H9 (cell line): ENCODE data around the gene AGPAT2. TPM values are rescaled to one million over a fixed set of nuclear protein-coding genes. Genes with fewer than 3 reads are reported as not detected.

Experiments
- DNase-seq: peaks from one replicate; pipeline ENCODE4 v3.0.0-alpha.2; 2017
- H2AFZ ChIP-seq: one replicate; pipeline ENCODE4 v1.6.1; 2013; ENCODE audit warnings: mild to moderate bottlenecking, low read length, control low read depth, moderate library complexity
- H2AK5ac ChIP-seq: 2 replicates; pipeline ENCODE4 v1.6.1; 2013; ENCODE audit warnings: low read length, control low read depth, mixed read lengths; ENCODE audit not compliant: insufficient read length
- H2BK120ac ChIP-seq: one replicate; pipeline ENCODE4 v1.6.1; 2013; ENCODE audit warnings: low read depth, mild to moderate bottlenecking, low read length, control low read depth, inconsistent platforms; ENCODE audit not compliant: poor library complexity, severe bottlenecking
- H2BK12ac ChIP-seq: 2 replicates; pipeline ENCODE4 v1.6.1; 2013; ENCODE audit warnings: low read length, control low read depth, mixed read lengths, low read depth; ENCODE audit not compliant: insufficient read length
- H2BK15ac ChIP-seq: 2 replicates; pipeline ENCODE4 v1.6.1; 2013; ENCODE audit warnings: low read depth, low read length, control low read depth
- H2BK20ac ChIP-seq: one replicate; pipeline ENCODE4 v1.6.1; 2013; ENCODE audit warnings: low read depth, mild to moderate bottlenecking, low read length, control low read depth, inconsistent platforms; ENCODE audit not compliant: poor library complexity, severe bottlenecking
- H2BK5ac ChIP-seq: 2 replicates; pipeline ENCODE4 v1.6.1; 2013; ENCODE audit warnings: low read length, control low read depth, mixed read lengths; ENCODE audit not compliant: insufficient read length
- H3K14ac ChIP-seq: 2 replicates; pipeline ENCODE4 v1.6.1; 2013; ENCODE audit warnings: low read length, control low read depth; ENCODE audit not compliant: insufficient read depth
- H3K18ac ChIP-seq: 2 replicates; pipeline ENCODE4 v1.6.1; 2013; ENCODE audit warnings: low read depth, mild to moderate bottlenecking, mixed read lengths, low read length, control low read depth; ENCODE audit not compliant: insufficient read length
- H3K23ac ChIP-seq: 2 replicates; pipeline ENCODE4 v1.6.1; 2013; ENCODE audit warnings: low read length, control low read depth, mixed read lengths, low read depth; ENCODE audit not compliant: insufficient read length
- H3K23me2 ChIP-seq: 2 replicates; pipeline ENCODE4 v1.6.1; 2013; ENCODE audit warnings: low read depth, mild to moderate bottlenecking, mixed read lengths, low read length, control low read depth; ENCODE audit not compliant: insufficient read length, poor library complexity, severe bottlenecking
- H3K27ac ChIP-seq: 2 replicates; pipeline ENCODE4 v1.5.1; 2013; ENCODE audit warnings: low read length, control low read depth, mixed read lengths, low read depth; ENCODE audit not compliant: insufficient read length
- H3K27me3 ChIP-seq: 2 replicates; pipeline ENCODE4 v1.6.1; 2013; ENCODE audit warnings: low read length, control low read depth, inconsistent platforms; ENCODE audit not compliant: insufficient read depth
- H3K4ac ChIP-seq: 2 replicates; pipeline ENCODE4 v1.6.1; 2013; ENCODE audit warnings: low read depth, mild to moderate bottlenecking, control low read depth, inconsistent platforms, low read length, moderate library complexity
- H3K4me1 ChIP-seq: 2 replicates; pipeline ENCODE4 v1.6.1; 2013; ENCODE audit warnings: low read length, control low read depth, inconsistent platforms; ENCODE audit not compliant: insufficient read depth
- H3K4me2 ChIP-seq: 2 replicates; pipeline ENCODE4 v1.6.1; 2013; ENCODE audit warnings: low read length, control low read depth, mixed read lengths; ENCODE audit not compliant: insufficient read length, insufficient read depth
- H3K56ac ChIP-seq: 2 replicates; pipeline ENCODE4 v1.6.1; 2013; ENCODE audit warnings: low read depth, mild to moderate bottlenecking, mixed read lengths, low read length, control low read depth; ENCODE audit not compliant: insufficient read length
- H3K79me1 ChIP-seq: 2 replicates; pipeline ENCODE4 v1.6.1; 2013; ENCODE audit warnings: low read depth, mild to moderate bottlenecking, moderate library complexity, low read length, control low read depth, inconsistent platforms; ENCODE audit not compliant: insufficient read depth, poor library complexity, severe bottlenecking
- H3K79me2 ChIP-seq: 2 replicates; pipeline ENCODE4 v1.6.1; 2013; ENCODE audit warnings: low read length, control low read depth, inconsistent platforms; ENCODE audit not compliant: insufficient read depth
- H3K9ac ChIP-seq: 2 replicates; pipeline ENCODE4 v1.6.1; 2013; ENCODE audit warnings: low read length, control low read depth, mixed read lengths; ENCODE audit not compliant: insufficient read length; ENCODE audit errors: extremely low read depth
- H3K9me3 ChIP-seq: one replicate; pipeline ENCODE4 v1.6.1; 2013; ENCODE audit warnings: low read depth, low read length, inconsistent platforms; ENCODE audit not compliant: control insufficient read depth
- H3T11ph ChIP-seq: one replicate; pipeline ENCODE4 v1.6.1; 2013; ENCODE audit warnings: mild to moderate bottlenecking, low read length, control low read depth, inconsistent platforms
- H4K20me1 ChIP-seq: one replicate; pipeline ENCODE4 v1.6.1; 2013; ENCODE audit not compliant: control insufficient read depth, insufficient read length, insufficient read depth
- H4K5ac ChIP-seq: 2 replicates; pipeline ENCODE4 v1.6.1; 2013; ENCODE audit warnings: low read depth, mild to moderate bottlenecking, mixed read lengths, low read length, control low read depth; ENCODE audit not compliant: insufficient read length
- H4K8ac ChIP-seq: replicated peaks from 2 replicates; pipeline ENCODE4 v1.6.1; 2013; ENCODE audit warnings: low read length, control low read depth, mixed read lengths, low read depth; ENCODE audit not compliant: insufficient read length
- H4K91ac ChIP-seq: 2 replicates; pipeline ENCODE4 v1.6.1; 2013; ENCODE audit warnings: low read depth, mild to moderate bottlenecking, moderate library complexity, mixed read lengths, low read length, control low read depth; ENCODE audit not compliant: insufficient read length
- H3K27ac Mint-ChIP-seq, 3 experiments: 2 replicates in 2 of 3; 3 replicates in 1 of 3; pipeline ENCODE4 v1.8.0; 2020 to 2021; ENCODE audit warnings: mixed read lengths in 3 of 3, mild to moderate bottlenecking in 1 of 3, moderate library complexity in 1 of 3
- H3K27me3 Mint-ChIP-seq: 2 replicates; pipeline ENCODE4 v1.8.0; 2021; ENCODE audit warnings: low read depth, mild to moderate bottlenecking, moderate library complexity, mixed read lengths
- H3K36me3 Mint-ChIP-seq, 3 experiments: 2 replicates in 2 of 3; 3 replicates in 1 of 3; pipeline ENCODE4 v1.8.0; 2020 to 2021; ENCODE audit warnings: low read depth in 3 of 3, mixed read lengths in 3 of 3; ENCODE audit not compliant: insufficient read depth in 1 of 3
- H3K4me1 Mint-ChIP-seq, 2 experiments: 2 replicates each; pipeline ENCODE4 v1.8.0; 2020; ENCODE audit warnings: mixed read lengths in 2 of 2
- H3K4me3 Mint-ChIP-seq, 2 experiments: 2 replicates in 1 of 2; 3 replicates in 1 of 2; pipeline ENCODE4 v1.8.0; 2020 to 2021; ENCODE audit warnings: mild to moderate bottlenecking in 2 of 2, mixed read lengths in 2 of 2, moderate library complexity in 1 of 2
- H3K9me3 Mint-ChIP-seq, 2 experiments: 2 replicates in 1 of 2; 3 replicates in 1 of 2; pipeline ENCODE4 v1.8.0; 2020; ENCODE audit warnings: mild to moderate bottlenecking in 2 of 2, mixed read lengths in 2 of 2, moderate library complexity in 1 of 2
- CTCF ChIP-seq: fragments of 200-600 bp; sonication (generic); conservative IDR thresholded peaks from 3 replicates; pipeline ENCODE4 v1.8.0; 2021; ENCODE audit warnings: antibody characterized with exemption, mild to moderate bottlenecking
- WGBS: extraction: QIAGEN DNeasy Blood & Tissue Kit; methylation state at CpG from one replicate; pipeline ENCODE4 v1.1.7; 2013; ENCODE audit warnings: missing lambda C conversion rate, low lambda C conversion rate, mixed read lengths; ENCODE audit not compliant: insufficient read length; ENCODE audit errors: extremely low coverage; 5-methylcytosine and 5-hydroxymethylcytosine counted together
- total RNA-seq: library from RNA; stranded (reverse); gene quantifications from 2 replicates; pipeline ENCODE4 v1.2.1, GENCODE V29; 2021

Gene AGPAT2
- total RNA-seq, 1 experiment from 2014 or later, result 29.7 TPM

- H4K20me1 ChIP-seq, result no peaks in the 10 kb centered on the region
- H3K23ac ChIP-seq, result no peak overlapping the region
These were observed 9.2 kb upstream of the AGPAT2 start for GRCh38 chr9:136696502-136696901.

More at GRCh38 chr9:136696502-136696901, 9.2 kb upstream of the AGPAT2 start:
- Histone ChIP-seq H3K79me1 (no peaks in the 10 kb centered on the region), H3K18ac (peak overlapping the region; percentile 25), H2BK20ac (no peak overlapping the region), H3K9me3 (no peaks in the 10 kb centered on the region), H3K27ac (no peak overlapping the region), H2AK5ac (no peak overlapping the region), H2BK15ac (no peak overlapping the region), H3K27me3 (no peaks in the 10 kb centered on the region), H3K4me2 (no peak overlapping the region), H3K4ac (no peak overlapping the region), H2BK5ac (no peak overlapping the region), H4K8ac (no peak overlapping the region), H3K23me2 (no peaks in the 10 kb centered on the region), H2BK12ac (no peak overlapping the region), H3K79me2 (no peaks in the 10 kb centered on the region), H2AFZ (no peak overlapping the region), H4K5ac (no peak overlapping the region), H3T11ph (no peak overlapping the region), H3K9ac (no peak overlapping the region), H3K4me1 (no peaks in the 10 kb centered on the region), H4K91ac (no peak overlapping the region), H2BK120ac (no peak overlapping the region), H3K56ac (no peak overlapping the region), H3K14ac (no peak overlapping the region)
- peaks cover 5 to 23% of the 10 kb centered on the region in 2 experiments for H3K4me1 Mint-ChIP-seq
- H3K27ac Mint-ChIP-seq, result no peak overlapping the region
- no peak for TF ChIP-seq CTCF
- DNase-seq, result no peak
- H3K4me3 Mint-ChIP-seq, result no peak overlapping the region
- peaks cover 29% of the 10 kb centered on the region for H3K27me3 Mint-ChIP-seq
- no CpG with 5 or more reads among the region's 9 CpGs for WGBS
- no peaks in the 10 kb centered on the region for H3K36me3 Mint-ChIP-seq
- no peaks in the 10 kb centered on the region; a peak in 1 of 5 replicates for H3K9me3 Mint-ChIP-seq
